IPS DF 4.7 (cell line): Measurements from ENCODE around the gene AGK.

ENCODE experiments used
- DNase-seq: peaks from one replicate; pipeline ENCODE4 v3.0.0-alpha.2; 2013; ENCODE audit warnings: low spot score; ENCODE audit errors: extremely low read depth

The AGK gene

DNA sequence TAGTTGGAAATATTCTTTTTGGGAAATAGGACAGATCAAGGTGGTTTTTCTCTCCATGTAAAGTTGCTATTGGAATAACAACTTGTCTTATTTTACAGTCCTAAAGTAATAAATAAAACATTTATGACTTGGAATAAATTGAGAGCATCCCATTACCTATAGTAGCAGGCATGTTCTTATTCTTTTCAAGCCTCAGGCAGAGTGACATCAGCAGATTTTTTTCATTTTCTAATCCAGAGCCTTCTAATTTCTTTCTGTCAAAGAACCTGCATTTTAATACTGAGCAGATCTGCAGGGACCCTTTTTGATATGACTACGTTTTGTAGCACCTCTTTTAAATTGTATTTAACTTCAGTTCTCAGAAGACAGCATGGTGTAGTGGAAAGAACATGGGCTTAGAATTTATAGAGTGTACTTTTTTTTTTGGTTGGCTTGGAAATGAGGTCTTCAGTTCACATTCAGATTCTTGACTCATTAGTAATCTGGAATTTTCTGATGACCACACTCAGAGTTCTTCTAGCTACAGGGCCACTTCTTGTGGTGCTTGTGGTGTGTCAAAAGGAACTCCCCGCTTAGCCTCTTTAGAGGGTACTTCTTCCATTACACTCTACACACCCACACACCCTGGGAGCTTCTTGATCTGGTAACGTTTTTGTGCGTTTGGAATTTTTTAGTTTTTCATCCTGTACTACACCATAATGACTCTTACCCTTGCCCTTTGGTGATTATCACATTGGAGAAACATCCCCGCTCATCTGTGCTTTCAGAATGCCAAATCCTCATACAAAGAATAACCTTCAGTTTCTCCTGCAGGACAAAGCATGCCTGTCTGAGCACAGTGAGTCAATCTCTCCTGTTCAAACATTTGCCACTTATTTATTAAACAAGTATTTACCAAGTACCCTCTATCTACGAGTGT is 34.6 kb downstream of the AGK start:
- no peak for DNase-seq

DNA sequence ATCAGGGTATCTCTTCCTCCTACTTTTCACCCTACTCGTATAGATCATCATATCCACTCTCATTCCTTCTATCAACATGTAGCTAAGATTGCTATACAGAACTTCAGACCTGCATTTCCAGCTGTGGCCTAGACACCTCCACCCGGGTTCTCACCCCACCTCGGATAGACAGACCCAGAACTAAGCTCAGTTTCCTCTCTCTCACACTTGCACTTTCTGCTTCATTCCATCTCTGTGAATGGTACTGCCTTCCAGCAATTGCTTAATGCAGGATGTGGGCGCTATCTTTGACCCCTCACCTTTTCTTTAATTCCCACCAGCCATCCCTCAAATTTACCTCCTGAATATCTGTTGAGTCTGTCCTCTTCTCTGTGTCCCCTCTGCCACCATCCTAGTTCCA is 35.7 kb downstream of the AGK start:
- no peak for DNase-seq

DNA sequence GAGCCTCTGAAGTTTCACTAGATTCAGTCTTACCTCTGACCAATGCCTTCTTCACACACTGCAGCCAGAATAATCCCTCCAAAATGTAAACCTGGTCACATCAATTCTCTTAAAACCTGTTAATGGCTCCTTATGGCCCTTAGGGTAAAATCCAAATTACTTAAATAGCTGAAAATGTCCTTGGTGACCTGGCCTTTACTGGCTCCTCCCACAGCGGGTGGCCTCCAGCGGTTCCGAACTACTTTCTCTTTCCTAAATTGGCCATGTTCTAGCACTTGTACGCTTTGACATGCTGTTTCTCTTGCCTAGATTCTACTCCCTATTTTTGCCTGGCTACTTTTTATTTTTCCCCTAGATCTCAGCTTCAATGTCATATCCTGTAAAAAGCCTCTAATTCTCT is 36.1 kb downstream of the AGK start:
- DNase-seq, result no peak

DNA sequence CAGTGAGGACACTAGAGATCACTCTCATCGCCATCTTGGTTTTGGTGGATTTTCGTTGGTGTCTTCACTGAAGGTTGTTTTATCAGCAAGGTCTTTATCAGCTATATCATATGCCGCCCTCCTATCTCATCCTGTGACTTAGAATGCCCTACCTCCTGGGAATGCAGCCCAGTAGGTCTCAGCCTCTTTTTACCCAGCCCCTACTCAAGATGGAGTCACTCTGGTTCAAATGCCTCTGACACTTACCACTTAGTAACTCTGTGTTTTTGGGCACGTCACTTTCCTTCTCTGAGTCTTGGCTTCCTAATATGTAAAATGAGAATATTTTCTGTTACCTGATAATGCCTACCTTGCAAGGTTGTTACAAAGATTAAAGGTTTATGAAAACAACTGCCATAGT is 37.7 kb downstream of the AGK start:
- no peak for DNase-seq

DNA sequence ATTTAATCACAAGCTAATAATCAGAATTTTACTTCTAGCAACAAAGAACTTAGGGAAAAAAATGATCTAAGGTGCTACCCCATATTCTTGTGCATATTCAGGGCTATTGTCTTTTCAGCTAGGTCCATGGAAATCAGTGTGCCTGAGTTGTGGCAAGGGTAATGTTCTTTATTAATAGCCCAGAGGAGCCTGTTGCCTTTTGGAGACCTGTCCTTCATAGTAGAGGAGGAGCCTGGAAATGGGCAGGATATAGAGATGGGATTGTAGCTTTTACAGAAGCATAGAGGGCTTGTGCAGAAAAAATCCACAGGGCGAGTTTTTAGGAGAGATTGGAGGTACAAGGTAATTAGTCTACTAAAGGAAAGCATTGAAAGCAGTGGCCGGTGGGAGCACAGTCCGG is 38.9 kb downstream of the AGK start:
- DNase-seq, result no peak

DNA sequence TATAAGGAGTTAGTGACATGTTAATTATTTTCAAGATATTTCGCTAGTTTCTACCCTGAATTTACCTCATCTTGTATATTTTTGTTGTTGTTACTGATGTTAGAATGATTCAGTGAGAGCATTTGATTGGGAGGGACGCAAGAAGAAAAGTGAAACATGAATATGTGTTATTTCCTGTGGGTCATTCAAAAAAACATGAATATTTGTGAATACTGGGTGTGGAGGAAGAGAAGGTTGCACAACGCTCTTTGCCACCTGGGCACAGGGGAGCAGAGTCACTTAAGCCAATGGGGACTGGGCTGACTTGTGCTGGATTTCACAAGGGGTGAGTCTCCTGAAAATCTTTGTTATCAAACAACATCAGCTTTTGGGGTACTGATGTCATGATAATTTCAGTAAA is 39.5 kb downstream of the AGK start:
- DNase-seq, result no peak

DNA sequence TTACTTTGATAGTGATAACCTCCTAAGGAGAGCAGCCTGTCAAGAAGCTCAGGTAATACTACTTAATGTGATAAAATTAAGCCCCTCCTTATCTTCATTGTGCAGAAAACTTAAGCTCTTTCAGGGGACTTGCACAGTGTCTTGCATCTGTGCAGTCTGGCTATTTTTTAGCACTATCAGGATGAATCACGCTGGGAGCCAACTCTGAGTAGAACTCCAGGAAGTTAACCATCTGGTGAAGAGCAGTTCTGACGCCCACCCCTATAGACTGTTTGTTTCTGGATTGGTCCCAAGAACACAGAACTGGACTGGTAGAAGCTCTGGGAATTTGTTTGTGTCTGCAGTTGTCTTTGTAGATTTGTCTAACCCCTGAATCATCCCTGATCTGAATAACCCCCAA is 41.9 kb downstream of the AGK start:
- no peak for DNase-seq

DNA sequence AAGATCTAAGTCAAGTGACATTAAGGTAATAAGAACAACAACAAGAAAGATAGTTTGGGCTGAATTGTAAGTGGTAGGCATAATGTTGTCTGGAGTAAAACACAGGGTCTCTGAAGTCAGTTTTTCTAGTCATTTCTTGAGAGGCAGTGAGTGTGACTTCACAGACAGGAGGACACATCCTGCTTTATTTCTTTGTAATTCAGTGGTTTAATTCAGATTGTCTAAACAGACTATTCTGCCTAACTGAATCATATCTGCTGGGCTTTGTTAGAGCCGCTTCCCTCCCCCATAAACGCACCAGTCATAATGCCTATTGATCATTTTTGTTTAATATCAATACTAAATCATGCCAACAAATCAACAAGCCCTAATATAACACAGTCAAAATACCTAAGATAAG is 46.8 kb downstream of the AGK start:
- no peak for DNase-seq

DNA sequence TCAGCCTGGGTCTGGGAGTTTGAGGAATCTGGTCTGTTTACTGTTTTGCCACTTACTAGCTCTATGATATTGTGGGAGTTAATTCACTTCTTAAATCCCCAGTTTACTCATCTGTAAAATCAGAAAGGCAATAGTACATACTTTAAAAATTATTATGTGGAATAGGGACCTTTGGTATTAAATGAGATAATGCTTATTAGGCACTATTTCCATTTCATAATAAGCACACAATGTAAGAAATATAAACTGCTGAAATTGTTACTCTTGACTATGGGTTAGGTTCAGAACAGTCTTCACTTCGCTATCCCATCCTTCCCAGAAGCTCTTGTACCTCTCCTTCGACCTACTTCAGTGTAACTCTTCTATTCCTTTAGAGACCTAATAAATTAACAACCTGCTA is 47.2 kb downstream of the AGK start:
- no peak for DNase-seq

DNA sequence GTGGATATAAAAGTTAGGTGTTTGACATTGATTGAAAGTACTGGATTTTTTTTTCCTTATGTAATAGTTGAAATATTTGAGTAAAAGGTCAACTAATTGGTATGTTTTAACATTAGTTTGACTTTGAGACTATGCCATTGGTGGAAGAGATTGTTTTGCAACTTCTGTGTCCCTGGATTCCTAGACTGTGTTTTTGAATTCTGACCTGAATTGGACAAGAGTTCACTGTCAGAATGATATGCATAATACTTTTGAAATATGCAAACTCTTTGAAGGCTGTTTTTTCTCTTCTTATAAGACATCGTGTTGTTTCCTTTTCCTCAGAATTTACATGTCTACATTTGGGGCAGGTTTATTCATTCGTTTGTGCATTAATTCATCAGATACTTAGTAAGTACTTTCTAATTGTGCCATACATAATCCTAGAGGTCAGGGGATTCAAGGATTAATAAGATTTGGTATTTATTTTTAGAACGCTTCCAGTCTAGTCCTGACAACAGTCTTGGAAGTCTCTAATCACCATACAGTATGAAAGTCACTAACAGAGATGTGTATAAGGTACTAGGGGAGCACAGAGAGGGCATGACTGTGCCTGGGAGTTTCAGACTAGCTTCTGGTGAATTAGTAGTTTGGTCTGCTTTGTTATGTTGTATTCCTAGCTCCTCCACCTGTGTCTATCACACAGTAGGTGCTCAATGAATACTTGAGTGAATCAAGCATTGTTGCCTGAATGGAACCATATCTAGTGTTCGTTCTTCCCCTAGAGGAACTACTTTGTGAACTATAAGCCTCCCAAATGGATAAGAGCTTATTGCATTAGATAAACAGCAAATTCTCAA is 49.2 kb downstream of the AGK start:
- DNase-seq, result no peak

DNA sequence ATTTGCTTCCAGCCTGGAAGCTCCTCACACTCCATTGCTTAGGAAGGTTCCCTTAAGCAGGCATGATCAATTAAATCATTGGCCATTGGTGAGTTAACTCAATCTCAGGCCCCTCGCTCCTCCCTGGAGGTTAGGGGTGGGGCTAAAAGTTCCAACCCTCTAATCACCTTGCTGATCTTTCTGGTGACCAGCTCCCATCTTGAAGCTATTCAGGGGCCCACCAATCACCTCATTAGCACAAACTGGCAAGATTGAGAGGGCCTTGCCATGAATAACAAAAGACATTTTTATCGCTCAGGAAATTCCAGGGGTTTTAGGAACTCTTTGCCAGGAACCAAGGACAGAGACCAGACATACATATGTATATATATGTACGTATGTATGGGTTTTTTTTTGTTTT is 58.4 kb downstream of the AGK start:
- no peak for DNase-seq

DNA sequence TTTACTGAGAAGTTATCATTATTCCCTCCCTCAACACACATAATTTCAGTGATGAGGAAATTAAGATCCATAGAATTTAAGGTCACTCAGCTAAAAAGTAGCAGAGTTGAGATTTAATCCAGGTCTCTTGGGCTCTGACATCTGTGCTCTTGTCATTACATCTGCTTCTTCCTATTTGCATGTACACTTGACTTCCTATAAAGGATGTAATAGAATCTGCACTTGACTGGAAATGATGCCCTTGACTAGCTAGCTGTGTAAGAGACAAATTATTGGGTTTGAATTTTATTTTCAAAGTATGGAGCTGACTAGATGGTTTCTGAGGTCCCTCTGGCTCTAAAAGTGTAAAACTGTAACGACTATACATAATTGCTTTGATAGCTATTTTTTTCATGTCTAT is 59.5 kb downstream of the AGK start:
- no peak for DNase-seq

DNA sequence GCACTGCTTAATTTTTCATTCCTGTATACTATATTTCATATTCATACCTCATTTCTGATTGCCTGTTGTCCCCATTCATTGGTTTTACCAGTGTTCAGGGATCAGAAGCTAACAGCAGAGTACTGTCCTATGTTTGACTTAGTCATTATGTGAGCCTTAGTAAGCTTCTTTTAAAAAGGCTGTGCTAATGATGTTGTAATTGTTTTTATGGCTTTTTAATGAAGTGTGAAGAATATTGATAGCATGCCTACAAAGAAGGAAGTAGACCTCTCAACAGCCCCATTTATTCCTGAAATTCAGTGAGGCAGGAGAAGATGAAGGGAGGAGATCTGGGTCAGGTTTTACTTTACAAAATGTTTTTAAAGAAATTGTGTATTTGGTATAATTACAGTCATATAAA is 61.7 kb downstream of the AGK start:
- DNase-seq, result no peak

DNA sequence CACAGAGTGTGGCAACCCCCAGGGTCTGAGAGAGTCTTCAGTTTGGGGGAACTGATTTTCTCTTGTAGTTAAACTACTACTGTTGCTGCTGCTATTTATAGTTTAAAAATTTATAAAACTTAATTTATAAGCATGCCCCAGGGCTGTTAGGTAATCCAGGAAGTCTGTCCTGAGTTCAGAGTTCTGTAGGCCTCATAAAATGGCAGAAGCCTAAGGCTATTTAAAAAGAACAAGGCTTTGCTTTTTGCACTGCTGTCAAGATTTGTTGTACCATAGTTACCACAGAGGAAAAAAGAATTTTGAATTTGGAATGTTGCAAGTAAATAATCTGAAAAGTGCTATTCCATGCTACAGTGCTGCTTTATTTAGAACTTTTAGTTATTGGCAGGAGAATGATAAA is 66.1 kb downstream of the AGK start:
- DNase-seq, result no peak

DNA sequence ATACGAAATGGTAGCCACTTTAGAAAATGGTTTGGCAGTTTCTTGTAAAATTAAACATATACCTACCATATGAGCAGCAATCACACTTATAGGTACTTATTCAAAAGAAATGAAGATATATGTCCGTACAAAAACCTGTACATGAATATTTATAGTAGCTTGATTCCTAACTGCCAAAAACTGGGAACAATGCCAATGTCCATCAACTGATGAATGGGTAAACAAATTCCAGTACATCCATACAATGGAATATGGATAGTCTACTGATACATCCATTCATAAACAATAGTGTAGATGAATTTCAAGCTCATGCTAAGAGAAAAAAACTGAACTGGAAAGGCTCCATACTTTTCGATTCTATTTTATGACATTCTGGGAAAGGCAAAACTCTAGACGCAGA is 68.5 kb downstream of the AGK start:
- no peak for DNase-seq

DNA sequence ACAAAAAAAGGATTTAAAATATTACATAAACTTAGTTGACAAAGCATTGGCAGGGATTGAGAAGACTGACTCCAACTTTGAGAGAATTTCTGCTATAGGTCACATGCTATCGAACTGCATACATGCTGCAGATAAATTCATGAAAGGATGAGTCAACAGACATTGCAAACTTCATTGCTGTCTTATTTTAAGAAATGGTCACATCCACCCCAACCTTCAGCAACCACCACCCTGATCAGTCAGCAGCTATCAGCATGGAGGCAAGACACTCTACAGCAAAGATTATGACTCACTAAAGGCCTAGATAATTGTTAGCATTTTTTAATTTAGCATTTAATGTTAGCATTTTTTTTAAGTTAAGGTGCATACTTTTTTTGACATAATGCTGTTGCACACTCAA is 73.6 kb downstream of the AGK start:
- no peak for DNase-seq

DNA sequence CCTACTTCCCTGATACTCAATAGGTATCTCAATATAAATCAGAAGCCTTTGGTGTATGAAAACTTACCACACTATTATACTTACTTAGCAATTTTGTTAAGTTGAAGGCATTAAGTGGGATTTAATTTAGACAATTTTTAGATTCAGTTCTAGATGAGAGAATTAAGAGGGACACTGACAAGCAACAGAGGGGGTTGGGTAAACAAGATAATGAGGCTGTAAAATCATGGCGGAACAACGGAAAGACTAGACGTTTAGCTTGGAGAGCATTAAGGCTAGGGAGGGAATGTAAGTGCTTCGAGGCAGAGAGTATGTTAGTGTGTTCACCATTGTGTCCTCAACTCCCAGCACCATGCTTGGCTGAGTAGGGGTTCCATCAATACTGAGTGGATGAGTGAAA is 79.4 kb downstream of the AGK start:
- DNase-seq, result no peak

DNA sequence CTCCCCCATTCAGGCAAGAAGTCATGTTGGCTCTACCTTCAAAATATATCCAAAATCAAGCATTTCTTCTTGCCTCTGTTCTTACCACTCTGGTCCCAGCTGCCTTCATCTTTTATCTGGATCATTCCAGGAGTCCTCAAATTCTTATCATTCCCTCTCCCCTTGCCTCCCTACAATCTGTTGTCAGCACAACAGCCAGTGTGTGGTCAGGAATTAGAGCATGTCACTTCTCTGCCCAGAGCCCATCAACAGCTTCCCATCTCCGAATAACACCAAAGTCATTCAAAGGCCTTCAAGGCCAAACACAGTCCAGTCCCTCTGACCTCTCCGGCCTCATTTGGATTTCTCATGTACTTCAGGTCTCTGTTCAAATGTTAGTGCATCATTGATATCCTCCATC is 80.3 kb downstream of the AGK start:
- DNase-seq, result no peak

DNA sequence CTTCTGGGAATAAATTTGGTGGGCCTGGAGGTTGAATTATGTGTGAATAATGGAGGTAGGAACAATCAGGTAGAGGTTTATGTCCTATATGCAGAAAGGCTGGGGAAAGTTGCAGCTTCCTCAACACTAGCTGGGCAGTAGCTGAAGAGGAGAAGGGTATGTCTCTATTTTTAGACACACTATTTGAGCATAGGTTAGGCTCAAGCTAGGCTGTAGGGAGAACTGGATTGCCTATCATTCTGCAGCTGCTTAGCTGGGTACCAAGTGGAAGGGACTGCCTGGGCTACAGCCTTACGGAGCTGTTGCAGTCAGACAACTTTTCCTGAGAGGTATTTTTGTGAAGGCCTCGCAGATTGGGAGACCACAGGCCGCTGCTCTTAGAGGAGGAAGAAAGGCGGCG is 82.9 kb downstream of the AGK start:
- DNase-seq, result no peak

DNA sequence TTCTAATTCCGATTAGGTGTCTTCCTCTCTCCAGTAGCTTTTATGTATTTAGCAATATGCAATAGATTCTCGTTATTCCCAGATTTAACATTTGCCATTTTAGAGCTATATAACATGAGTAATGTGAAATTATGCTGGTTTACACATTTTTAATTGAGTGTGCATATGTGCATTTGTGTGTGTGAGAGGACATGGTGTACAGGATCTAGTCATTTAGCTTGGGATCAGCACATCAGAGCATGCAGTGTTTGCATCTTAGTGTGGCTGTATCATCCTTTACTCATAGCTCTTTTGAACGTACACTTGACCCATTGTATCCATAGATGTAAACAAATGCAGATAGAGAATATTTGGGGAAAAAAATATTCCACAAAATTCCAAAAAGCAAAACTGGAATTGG is 84.8 kb downstream of the AGK start:
- DNase-seq, result no peak

DNA sequence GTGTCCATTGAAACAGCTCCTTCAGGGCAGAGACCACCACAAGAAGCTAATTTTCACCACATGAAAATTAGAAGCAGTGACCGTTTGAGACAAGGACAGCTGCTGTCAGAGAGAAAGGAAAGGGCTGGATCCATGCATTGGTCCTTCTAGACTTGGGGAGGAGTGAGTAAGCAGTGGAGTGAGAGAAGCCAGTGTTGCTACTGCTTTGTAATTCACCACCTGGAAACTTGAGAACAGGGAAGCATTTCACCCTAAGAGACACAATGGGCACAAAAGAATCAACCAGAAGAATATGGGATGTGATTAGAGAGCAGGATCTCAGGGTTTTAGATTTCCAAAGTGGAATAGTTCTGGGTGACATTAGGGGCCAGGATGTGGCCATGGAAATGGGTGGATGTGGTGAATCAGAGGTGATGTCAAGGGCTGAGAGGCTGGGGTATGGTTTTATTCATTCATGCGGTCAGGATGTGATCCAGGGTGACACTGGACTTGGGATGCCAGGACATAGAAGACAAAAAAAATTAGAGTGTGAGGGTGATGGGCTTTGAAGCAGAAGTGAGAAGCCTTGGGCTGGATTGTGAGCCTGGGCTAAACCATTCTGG is 89.1 kb downstream of the AGK start:
- DNase-seq, result no peak

DNA sequence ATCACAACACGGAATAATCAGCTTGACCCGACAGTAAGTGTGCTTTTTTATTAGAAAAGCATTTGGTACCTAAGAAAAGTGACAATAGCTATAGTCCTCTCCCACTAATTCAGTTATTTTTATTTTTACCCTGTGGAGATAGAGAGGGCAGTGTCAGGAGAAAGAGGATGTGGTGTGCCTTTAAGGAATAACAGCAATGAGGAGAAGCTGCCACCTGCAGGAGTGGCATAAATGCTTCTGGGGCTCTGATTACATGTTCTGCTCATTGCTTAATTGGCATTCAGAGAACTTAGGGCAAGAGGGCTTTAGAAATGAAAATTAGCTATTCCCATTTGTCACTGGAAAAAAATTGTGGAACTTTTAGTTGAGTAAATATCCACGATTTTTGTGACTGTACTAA is 90.7 kb downstream of the AGK start:
- DNase-seq, result no peak
